Measurements from ENCODE around the gene CRNN. TPM values are rescaled to one million over a fixed set of nuclear protein-coding genes. Genes with fewer than 3 reads are reported as not detected.
A peak's percentile ranks its signal among the peaks of the same experiment; 100 is the strongest.

Gene CRNN
- total RNA-seq, 2 donors from 2014 or later: 0.62 TPM; not detected in 1

DNA sequence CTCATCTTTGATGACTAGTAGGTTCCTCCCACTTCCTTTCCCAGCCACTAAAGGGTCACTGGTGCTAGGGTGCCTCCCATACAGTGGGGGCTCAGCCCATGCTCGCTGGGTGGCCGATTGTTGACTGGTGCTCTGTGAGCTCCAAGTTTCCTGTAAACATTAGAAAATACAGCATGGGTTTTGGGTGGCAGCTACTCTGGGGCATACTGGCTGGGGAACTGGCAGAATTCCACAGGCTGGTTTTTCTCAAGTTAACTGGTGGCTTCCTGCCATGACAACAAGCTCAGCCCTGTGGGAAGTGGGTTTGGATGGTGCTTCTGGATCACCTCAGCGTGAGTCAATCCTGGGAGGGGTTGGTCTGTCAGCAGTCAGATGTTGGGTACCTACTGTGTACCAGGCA lies 28.7 kb upstream of the CRNN start:
- H3K36me3 ChIP-seq: no peaks in the 10 kb centered on the region
- DNase-seq (ENCODE audit: low spot score): peak; percentile 62
- TF ChIP-seq POLR2AphosphoS5 (IDR thresholded peaks at IDR 0.05) (no peak), POLR2A (IDR thresholded peaks at IDR 0.05) (no peak)
- TF ChIP-seq, protein P1, sequence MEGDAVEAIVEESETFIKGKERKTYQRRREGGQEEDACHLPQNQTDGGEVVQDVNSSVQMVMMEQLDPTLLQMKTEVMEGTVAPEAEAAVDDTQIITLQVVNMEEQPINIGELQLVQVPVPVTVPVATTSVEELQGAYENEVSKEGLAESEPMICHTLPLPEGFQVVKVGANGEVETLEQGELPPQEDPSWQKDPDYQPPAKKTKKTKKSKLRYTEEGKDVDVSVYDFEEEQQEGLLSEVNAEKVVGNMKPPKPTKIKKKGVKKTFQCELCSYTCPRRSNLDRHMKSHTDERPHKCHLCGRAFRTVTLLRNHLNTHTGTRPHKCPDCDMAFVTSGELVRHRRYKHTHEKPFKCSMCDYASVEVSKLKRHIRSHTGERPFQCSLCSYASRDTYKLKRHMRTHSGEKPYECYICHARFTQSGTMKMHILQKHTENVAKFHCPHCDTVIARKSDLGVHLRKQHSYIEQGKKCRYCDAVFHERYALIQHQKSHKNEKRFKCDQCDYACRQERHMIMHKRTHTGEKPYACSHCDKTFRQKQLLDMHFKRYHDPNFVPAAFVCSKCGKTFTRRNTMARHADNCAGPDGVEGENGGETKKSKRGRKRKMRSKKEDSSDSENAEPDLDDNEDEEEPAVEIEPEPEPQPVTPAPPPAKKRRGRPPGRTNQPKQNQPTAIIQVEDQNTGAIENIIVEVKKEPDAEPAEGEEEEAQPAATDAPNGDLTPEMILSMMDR (IDR thresholded peaks at IDR 0.05): no peak
- no peaks in the 10 kb centered on the region for H3K9me3 ChIP-seq
- H3K4me1 ChIP-seq (replicated peaks): no peaks in the 10 kb centered on the region
- intact Hi-C loops (cut with DNase I): loop anchor here (5.0 kb wide), 1 partner anchor 250 kb away; no protein-coding TSS in a partner anchor
- no peaks in the 10 kb centered on the region for H3K27me3 ChIP-seq (replicated peaks; ENCODE audit: insufficient read depth)
- 22% methylated on average over 3 of the region's 3 CpGs for WGBS
- H3K27ac ChIP-seq: no peak overlapping the region
- no peak overlapping the region for H3K4me3 ChIP-seq

DNA sequence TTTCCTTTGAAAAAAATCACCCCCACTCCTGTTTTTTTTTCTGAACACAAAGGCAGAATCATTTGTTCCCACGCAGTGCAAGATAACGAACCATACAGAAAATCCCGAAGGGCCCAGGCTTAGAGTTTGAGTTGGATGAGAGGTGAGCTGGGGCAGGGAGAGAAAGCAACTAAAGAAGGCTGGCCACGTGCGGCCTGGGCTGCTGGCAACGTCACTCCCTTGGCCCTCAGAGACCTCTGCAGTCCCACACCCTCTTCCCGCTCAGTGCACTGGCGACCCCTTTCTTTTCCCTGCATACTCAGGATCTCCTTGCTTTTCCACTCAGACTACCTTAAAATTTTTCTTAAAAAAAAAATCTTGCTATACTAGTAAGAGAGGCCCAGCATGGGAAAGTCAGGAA lies 28.2 kb upstream of the CRNN start:
- Histone ChIP-seq H3K27me3 (replicated peaks; ENCODE audit: insufficient read depth) (no peaks in the 10 kb centered on the region), H3K4me1 (replicated peaks) (no peaks in the 10 kb centered on the region), H3K36me3 (no peaks in the 10 kb centered on the region), H3K9me3 (no peaks in the 10 kb centered on the region), H3K27ac (no peak overlapping the region), H3K4me3 (no peak overlapping the region)
- TF ChIP-seq, protein P1 (IDR thresholded peaks at IDR 0.05): no peak
- DNase-seq (ENCODE audit: low spot score): no peak
- 44% methylated on average over 8 of the region's 8 CpGs for WGBS
- intact Hi-C loops (cut with DNase I): loop anchor here (5.0 kb wide), 1 partner anchor 250 kb away; no protein-coding TSS in a partner anchor

DNA sequence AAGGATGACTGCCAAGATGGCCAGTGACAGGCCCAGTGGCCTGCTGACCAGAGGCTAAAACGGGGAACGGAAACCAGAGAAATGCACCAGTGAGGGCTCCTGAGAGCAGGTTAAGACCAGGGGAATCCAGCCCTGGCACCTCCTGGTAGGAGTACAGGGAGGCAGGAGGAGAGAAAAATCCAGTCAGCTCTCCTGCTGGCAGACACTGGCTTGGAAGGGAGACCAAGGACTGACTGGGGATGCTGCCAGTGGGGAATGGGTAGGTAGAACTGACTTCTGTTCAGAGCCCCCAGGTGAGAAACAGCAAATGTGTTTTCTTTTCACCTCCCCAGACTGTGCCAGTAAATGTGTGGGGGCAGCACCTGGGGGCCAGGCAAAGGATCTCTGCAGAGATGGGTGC lies 27.7 kb upstream of the CRNN start:
- H3K27ac ChIP-seq: no peak overlapping the region
- no peak for DNase-seq (ENCODE audit: low spot score)
- intact Hi-C loops (cut with DNase I): loop anchor here (5.0 kb wide), 1 partner anchor 249 kb away; no protein-coding TSS in a partner anchor
- H3K4me3 ChIP-seq: no peak overlapping the region
- H3K27me3 ChIP-seq (replicated peaks; ENCODE audit: insufficient read depth): no peaks in the 10 kb centered on the region
- H3K36me3 ChIP-seq: no peaks in the 10 kb centered on the region
- 88% methylated on average over 2 of the region's 2 CpGs for WGBS
- no peaks in the 10 kb centered on the region for H3K4me1 ChIP-seq (replicated peaks)
- no peaks in the 10 kb centered on the region for H3K9me3 ChIP-seq
- TF ChIP-seq POLR2AphosphoS5 (IDR thresholded peaks at IDR 0.05) (no peak), POLR2A (IDR thresholded peaks at IDR 0.05) (no peak)
- TF ChIP-seq, protein P1 (IDR thresholded peaks at IDR 0.05): no peak

DNA sequence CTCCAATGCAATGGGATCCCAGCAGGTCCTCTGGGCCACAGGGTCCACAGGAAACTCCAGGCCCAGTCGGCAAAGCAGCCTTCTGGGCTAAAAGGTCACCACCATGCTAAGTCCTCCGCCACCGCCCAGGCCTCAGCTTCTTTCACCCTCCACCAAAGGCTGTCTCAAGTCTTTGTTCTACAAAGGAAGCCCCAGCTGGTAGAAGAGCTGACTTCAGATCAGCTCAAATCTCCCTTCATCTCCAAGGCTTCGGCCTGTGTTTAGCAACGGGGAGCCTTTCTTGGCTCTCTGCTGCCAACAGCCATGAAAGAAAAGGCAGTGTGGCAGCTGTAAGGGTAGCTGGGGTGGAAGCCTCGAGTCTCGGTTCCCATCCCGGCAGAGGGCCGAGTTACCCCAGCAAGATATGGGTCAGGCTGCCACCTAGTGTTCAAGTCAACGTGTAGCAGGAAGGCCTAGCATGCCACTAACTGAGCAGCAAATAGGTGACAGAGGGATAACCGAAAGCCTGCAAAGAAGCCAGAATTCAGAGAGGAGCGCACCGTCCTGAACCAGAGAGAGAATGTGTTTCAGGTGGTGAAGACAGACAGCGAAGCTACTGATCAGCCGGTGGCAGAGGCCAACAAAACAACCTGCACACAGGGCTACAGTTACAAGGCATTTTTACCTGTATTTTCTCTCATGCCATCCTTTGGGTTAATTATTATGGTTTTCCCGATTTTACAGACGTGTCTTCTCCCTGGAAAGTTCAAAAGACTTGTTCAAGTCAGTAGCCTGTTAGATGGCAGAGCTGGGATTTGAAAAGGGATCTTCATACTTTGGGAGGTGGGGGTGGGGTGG lies 26.8 kb upstream of the CRNN start:
- Histone ChIP-seq H3K4me1 (replicated peaks) (no peaks in the 10 kb centered on the region), H3K9me3 (no peaks in the 10 kb centered on the region), H3K27me3 (replicated peaks; ENCODE audit: insufficient read depth) (no peaks in the 10 kb centered on the region), H3K4me3 (no peak overlapping the region), H3K36me3 (no peaks in the 10 kb centered on the region), H3K27ac (no peak overlapping the region)
- intact Hi-C loops (cut with DNase I): loop anchor here (5.0 kb wide), 1 partner anchor 249 kb away; no protein-coding TSS in a partner anchor
- TF ChIP-seq POLR2AphosphoS5 (IDR thresholded peaks at IDR 0.05) (no peak), POLR2A (IDR thresholded peaks at IDR 0.05) (no peak)
- TF ChIP-seq, protein P1 (IDR thresholded peaks at IDR 0.05): peak in 3 of 4 experiments; percentile 53 to 77 (median 65)
- 30% methylated on average over 17 of the region's 17 CpGs for WGBS
- peak; percentile 63 for DNase-seq (ENCODE audit: low spot score)

All from prostate gland (tissue), 2 donors.